Chondrocyte (in vitro differentiated cells): ENCODE data around the gene XAB2. TPM values are rescaled to one million over a fixed set of nuclear protein-coding genes. Genes with fewer than 3 reads are reported as not detected.
A peak's percentile ranks its signal among the peaks of the same experiment; 100 is the strongest.

Source experiments
- DNase-seq: peaks from one replicate; pipeline ENCODE4 v3.0.0; 2021; ENCODE audit warnings: mixed read lengths, low spot score
- H3K27ac Mint-ChIP-seq: one replicate; pipeline ENCODE4 v1.8.0; 2021; ENCODE audit warnings: mild to moderate bottlenecking, moderate library complexity, mixed read lengths; ENCODE audit not compliant: unreplicated experiment
- H3K27me3 Mint-ChIP-seq: 2 replicates; pipeline ENCODE4 v1.8.0; 2021; ENCODE audit warnings: low read depth, mixed read lengths
- H3K36me3 Mint-ChIP-seq: 2 replicates; pipeline ENCODE4 v1.8.0; 2021; ENCODE audit warnings: low read depth, mixed read lengths
- H3K4me1 Mint-ChIP-seq: 2 replicates; pipeline ENCODE4 v1.8.0; 2021; ENCODE audit warnings: low read depth, mild to moderate bottlenecking, mixed read lengths
- H3K4me3 Mint-ChIP-seq: one replicate; pipeline ENCODE4 v1.8.0; 2021; ENCODE audit warnings: mild to moderate bottlenecking, moderate library complexity, mixed read lengths; ENCODE audit not compliant: unreplicated experiment
- H3K9me3 Mint-ChIP-seq: 2 replicates; pipeline ENCODE4 v1.8.0; 2021; ENCODE audit warnings: low read depth, mixed read lengths
- total RNA-seq: library from RNA; stranded (reverse); gene quantifications from 3 replicates; pipeline ENCODE4 v1.2.1, GENCODE V29; 2021
- TF ChIP-seq, protein P1 (sequence below): fragments of 200-600 bp; sonication (generic); IDR thresholded peaks from 2 replicates; pipeline ENCODE4 v1.5.0; 2021; ENCODE audit warnings: antibody characterized with exemption, mild to moderate bottlenecking, moderate library complexity

XAB2 gene
- total RNA-seq, 1 donor from 2014 or later: 27.4 TPM

DNA sequence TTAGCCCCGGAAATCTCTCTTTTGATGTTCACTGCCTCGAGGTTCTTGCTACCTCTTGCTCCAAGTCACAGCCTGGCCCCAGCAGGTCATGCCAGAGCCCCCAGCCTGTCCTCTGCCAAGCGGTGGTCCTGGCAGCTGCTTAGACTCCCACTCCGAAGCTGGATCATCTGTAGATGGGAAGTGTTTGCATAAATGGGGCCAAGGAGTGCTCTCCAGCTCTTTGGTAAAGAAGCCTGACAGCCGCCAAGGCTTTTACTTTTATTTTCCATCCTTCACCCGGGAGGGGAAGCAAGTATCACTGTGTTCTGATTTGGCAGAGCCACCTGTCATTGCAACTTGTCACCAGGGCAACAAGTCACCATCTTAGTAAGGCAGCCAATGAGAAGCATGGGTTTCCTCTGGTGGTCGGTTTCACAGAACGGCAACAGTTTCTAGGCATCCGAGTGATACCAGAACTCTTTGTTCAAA lies 28.9 kb upstream of the XAB2 start:
- Mint-ChIP-seq H3K4me3 (no peak overlapping the region), H3K36me3 (no peaks in the 10 kb centered on the region), H3K9me3 (no peaks in the 10 kb centered on the region), H3K4me1 (no peaks in the 10 kb centered on the region), H3K27me3 (peaks cover 16% of the 10 kb centered on the region), H3K27ac (no peak overlapping the region)
- no peak for DNase-seq
- TF ChIP-seq, protein P1, sequence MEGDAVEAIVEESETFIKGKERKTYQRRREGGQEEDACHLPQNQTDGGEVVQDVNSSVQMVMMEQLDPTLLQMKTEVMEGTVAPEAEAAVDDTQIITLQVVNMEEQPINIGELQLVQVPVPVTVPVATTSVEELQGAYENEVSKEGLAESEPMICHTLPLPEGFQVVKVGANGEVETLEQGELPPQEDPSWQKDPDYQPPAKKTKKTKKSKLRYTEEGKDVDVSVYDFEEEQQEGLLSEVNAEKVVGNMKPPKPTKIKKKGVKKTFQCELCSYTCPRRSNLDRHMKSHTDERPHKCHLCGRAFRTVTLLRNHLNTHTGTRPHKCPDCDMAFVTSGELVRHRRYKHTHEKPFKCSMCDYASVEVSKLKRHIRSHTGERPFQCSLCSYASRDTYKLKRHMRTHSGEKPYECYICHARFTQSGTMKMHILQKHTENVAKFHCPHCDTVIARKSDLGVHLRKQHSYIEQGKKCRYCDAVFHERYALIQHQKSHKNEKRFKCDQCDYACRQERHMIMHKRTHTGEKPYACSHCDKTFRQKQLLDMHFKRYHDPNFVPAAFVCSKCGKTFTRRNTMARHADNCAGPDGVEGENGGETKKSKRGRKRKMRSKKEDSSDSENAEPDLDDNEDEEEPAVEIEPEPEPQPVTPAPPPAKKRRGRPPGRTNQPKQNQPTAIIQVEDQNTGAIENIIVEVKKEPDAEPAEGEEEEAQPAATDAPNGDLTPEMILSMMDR: no peak

DNA sequence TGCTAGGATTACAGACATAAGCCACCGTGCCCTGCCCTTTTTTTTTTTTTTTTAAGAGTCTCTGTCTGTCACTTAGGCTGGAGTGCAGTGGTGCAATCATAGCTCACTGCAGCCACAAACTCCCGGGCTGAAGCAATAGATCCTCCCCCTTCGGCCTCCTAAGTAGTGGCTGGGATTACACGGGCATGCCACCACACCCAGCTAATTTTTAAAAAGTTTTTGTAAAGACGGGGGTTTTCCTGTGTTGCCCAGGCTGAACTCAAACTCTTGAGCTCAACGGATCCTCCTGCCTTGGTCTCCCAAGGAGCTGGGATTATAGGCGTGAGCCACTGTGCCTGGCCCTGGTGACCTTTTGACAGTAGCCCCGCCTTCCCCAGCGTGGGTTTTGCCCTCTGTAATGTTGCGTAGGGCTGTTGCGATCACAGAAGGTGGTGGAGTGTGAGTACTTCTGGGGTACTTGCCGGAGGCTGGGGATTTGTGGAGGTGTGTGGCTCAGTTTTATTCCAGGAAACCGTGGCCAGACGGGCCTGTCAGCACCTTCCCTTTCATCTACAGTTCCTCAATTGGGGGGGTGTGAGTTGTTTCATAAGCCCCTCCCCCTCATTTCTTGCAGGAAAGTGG lies 27.9 kb upstream of the XAB2 start:
- no peaks in the 10 kb centered on the region for H3K36me3 Mint-ChIP-seq
- H3K27ac Mint-ChIP-seq: no peak overlapping the region
- peaks cover 5% of the 10 kb centered on the region for H3K4me1 Mint-ChIP-seq
- DNase-seq: no peak
- TF ChIP-seq, protein P1: no peak
- no peaks in the 10 kb centered on the region for H3K9me3 Mint-ChIP-seq
- peaks cover 19% of the 10 kb centered on the region for H3K27me3 Mint-ChIP-seq
- no peak overlapping the region for H3K4me3 Mint-ChIP-seq

DNA sequence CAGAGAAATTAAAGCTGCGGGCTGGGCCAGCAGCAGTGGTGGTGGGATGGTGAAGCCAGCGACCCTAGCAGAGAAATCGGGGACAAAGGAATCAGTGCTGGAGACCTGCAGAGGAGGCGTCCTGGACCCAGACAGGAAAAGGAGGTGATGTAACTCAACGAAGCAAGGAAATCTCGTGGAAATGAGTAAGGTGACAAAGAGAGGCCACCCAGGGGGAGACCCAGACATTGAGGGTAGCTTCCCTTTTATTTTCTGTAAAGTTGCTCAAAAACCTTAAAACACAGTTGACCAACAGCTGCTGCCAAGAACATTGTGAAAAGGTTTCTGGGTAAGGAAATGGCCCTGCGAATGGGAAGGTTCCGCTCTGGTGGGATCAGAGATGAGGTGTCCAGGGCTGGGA lies 26.2 kb upstream of the XAB2 start:
- Mint-ChIP-seq H3K4me1 (peaks cover 9% of the 10 kb centered on the region), H3K36me3 (no peaks in the 10 kb centered on the region), H3K9me3 (no peaks in the 10 kb centered on the region), H3K4me3 (no peak overlapping the region), H3K27ac (no peak overlapping the region), H3K27me3 (peaks cover 16% of the 10 kb centered on the region)
- TF ChIP-seq, protein P1: no peak
- DNase-seq: no peak

DNA sequence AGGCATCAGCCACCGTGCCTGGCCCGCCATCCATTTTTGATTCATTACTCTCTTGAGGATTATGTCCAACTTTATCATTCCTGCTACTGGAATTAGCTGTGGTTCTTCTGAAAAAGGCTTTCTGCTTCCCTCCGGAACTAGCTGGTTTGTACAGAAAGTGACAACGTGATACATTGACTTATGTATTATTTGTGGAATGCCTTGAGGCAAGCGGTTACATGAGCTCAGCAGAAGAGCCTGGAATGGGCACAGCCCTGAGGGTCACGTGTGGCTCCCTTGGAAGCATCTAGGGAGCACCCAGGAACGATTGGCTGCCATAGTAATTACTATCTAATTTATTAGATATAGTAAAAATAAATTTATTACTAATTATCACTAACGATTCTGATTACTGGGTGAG lies 25.1 kb upstream of the XAB2 start:
- TF ChIP-seq, protein P1: no peak
- Mint-ChIP-seq H3K27me3 (peaks cover 14% of the 10 kb centered on the region), H3K4me1 (peaks cover 9% of the 10 kb centered on the region), H3K4me3 (no peak overlapping the region), H3K27ac (no peak overlapping the region), H3K36me3 (no peaks in the 10 kb centered on the region), H3K9me3 (no peaks in the 10 kb centered on the region)
- no peak for DNase-seq

DNA sequence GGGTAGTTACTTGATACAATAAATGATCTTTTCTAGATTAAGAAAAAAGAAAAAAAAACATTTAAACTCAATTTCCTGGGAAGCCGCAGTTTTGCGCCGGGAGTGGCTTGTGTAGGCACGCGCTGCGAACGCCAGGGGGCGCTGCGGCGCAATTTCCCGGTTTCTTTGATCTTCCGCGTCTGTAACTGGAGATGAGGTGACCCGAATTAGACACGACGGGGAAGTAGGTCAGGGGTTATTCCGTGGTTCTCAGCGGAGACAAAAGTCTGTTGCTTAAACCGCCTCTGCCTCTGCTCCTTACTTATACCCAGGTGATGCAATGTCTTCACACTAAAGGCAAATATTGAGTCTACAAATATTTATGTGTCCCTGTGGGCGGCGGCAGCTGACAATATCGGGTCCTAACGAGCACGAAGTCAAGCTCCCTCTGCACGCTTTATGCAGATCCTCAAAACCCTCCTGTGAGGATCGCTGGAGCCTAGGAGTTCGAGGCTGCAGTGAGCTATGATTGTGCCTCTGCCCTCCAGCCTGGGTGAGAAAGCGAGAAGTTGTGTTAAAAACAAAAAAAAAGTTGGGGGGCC lies 22.8 kb upstream of the XAB2 start:
- peaks cover 9% of the 10 kb centered on the region for H3K4me1 Mint-ChIP-seq
- H3K27me3 Mint-ChIP-seq: peaks cover 7% of the 10 kb centered on the region
- no peak for DNase-seq
- no peaks in the 10 kb centered on the region for H3K36me3 Mint-ChIP-seq
- H3K9me3 Mint-ChIP-seq: no peaks in the 10 kb centered on the region
- peak overlapping the region; percentile 68 for H3K4me3 Mint-ChIP-seq
- TF ChIP-seq, protein P1: peak; percentile 99
- peak overlapping the region; percentile 77 for H3K27ac Mint-ChIP-seq
